ENCODE data around the gene SPINT2.
A peak's percentile ranks its signal among the peaks of the same experiment; 100 is the strongest.
"Not testable (repeated sequence)": the region's sequence is repeated elsewhere in the genome, so short reads cannot be mapped to it uniquely, and the experiment has no call there.

SPINT2 gene

DNA sequence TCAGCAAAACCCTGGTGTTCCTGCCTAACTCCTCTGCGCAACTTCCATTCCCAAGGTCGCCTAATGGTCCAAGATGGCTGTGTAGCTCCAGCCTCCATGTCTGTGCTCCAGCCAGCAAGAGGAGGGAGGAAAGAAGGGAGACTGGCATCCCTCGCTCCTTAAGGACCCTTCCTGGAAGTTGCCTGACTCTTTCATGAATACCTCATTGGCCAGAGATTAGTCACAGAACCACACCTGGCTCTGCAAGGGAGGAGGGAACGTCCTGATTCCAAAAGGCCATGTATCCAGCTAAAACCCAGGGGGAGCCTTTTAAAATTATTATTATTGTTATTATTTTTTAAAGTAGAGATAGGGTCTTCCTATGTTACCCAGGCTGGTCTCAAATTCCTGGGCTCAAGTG lies 60.1 kb downstream of the SPINT2 start:
- DNase-seq = no peak

DNA sequence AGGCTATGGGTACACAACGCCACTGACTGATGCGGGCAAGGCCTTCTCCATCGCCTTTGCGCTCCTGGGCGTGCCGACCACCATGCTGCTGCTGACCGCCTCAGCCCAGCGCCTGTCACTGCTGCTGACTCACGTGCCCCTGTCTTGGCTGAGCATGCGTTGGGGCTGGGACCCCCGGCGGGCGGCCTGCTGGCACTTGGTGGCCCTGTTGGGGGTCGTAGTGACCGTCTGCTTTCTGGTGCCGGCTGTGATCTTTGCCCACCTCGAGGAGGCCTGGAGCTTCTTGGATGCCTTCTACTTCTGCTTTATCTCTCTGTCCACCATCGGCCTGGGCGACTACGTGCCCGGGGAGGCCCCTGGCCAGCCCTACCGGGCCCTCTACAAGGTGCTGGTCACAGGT lies 62.2 kb downstream of the SPINT2 start:
- no peak for DNase-seq

- no peak for DNase-seq
These were observed 65.3 kb downstream of the SPINT2 start for GRCh38 chr19:38329651-38330050.

GRCh38 chr19:38331728-38332127 lies 67.4 kb downstream of the SPINT2 start:
- no peak for DNase-seq

DNA sequence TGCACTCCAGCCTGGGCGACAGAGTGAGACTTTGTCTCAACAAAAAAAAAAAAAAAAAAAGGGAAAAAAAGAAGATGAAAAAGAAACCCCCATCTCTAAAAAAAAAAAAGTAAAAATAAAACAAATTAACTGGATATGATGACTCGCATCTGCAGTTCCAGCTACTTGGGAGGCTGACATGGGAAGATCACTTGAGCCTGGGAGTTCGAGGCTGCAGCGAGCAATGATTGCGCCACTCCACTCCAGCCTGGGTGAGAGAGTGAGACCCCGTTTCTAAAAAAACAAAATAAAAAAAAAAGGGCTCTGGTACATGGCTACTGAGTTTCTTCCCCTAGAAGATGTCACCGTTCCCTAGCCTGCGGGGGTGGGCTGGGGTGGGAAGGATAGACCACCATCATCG lies 68.9 kb downstream of the SPINT2 start:
- no peak for DNase-seq

DNA sequence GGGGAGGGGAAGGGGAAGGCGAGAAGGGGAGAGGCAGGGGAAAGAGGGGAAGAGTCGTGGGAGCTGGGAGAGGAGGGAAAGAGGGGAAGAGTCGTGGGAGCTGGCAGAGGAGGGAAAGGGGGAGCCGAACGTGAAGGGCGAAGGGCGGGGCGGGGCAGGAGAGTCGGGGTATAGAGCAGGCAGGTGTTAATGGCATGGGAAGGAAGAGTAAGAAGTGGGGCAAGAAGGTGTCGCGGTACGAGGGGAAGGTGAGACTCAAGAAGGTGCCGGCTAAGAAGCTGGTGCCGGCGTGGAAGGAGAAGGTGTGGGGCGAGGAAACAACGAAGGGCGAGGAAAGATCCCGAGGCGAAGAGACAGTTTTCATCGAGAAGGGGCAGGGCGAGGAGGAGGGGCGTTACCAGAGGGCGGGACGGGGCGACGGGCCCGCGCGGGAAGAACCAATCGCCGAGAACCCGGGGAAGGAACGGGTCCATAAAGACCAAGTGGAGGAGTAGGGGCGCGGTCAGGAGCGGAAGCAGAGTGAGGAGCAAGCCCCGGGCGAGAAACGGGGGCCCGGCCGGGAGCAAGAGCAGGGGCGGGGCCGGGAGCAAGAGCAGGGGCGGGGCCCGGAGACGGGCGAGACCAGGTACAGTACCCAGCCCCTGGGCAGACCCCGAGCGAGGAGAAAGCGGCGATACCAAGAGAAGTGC lies 71.7 kb downstream of the SPINT2 start:
- peak; percentile 93 to 94 for DNase-seq

- peak; percentile 95 for DNase-seq
These were observed 72.4 kb downstream of the SPINT2 start for GRCh38 chr19:38336638-38337359.

DNA sequence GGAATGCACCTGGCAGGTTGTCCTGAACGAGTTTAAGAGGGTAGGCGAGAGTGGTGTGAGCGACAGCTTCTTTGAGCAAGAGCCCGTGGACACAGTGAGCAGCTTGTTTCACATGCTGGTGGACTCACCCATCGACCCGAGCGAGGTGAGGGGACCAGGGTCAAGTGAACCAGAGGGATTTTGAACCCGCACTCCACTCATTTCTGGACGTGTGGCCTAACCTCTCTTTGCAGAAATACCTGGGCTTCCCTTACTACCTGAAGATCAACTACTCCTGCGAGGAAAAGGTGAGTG lies 72.9 kb downstream of the SPINT2 start:
- DNase-seq = no peak

DNA sequence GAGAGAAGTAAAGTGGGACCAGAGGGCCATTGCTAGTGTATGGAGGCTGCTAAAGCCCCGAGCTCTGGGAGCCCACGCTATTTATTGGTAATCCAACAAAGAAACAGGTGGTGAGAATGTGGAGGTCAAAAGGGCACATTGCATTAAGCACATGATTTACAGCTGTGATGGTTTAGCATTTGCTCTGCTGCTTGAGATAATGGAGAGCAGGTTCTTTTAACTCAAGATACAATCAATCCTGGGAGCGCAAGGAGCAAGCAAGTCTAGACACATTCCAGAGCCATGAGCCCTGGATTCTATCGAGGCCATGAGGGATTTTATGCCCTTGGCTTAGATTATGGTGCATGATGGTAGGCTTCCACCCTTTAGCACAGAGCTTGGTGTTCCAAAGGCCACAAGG lies 74.6 kb downstream of the SPINT2 start:
- not testable (repeated sequence) for DNase-seq

DNA sequence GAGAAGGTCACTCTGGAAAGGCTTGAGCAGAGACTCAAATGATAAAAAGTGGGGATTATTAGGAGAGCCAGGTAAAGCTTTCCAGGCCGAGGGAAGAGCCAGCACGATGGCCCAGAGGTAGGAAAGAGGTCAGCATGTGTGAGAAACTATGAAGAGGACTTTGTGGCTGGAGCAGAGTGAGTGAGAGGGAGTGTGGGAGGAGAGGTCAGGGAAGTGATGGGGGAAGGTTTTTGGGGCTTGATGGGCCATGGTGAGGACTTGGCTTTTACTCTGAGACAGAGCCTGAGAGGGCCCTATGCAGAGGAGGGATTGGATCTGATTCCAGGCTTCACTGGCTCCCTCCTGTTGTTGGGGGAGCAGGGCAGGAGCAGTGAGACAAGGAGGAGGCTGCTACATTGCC lies 76.6 kb downstream of the SPINT2 start:
- DNase-seq = no peak
